Heart left ventricle (tissue), 16 donors: ENCODE data around the gene SELENOF. TPM values are rescaled to one million over a fixed set of nuclear protein-coding genes. Genes with fewer than 3 reads are reported as not detected.
A peak's percentile ranks its signal among the peaks of the same experiment; 100 is the strongest.

Experiments
- ATAC-seq, 4 donors: fragments of 200-7000 bp; cut with Tn5 transposase; one replicate each; pipeline ENCODE4 v1.9.1; 2020 to 2022; ENCODE audit warnings: moderate library complexity in 4 of 4, mild to moderate bottlenecking in 3 of 4, moderate number of reproducible peaks in 1 of 4
- DNase-seq, 5 donors: peaks; one replicate each; pipeline ENCODE4 v3.0.0-alpha.2; 2020
- H3K27ac ChIP-seq, 12 donors: fragments of 200-600 bp; sonication (generic) in 4 of 12; one replicate each; pipeline versions ENCODE4 v1.5.0 to v1.8.0; 2016 to 2022; ENCODE audit warnings: mild to moderate bottlenecking in 2 of 12
- H3K27me3 ChIP-seq, 9 donors: fragments of 200-600 bp; sonication (generic) in 2 of 9; one replicate each; pipeline versions ENCODE4 v1.5.1 to v1.8.0; 2016 to 2022; ENCODE audit warnings: mild to moderate bottlenecking in 3 of 9
- H3K36me3 ChIP-seq, 9 donors: fragments of 200-600 bp; sonication (generic) in 2 of 9; one replicate each; pipeline versions ENCODE4 v1.5.0 to v1.8.0; 2018 to 2022; ENCODE audit warnings: mild to moderate bottlenecking in 2 of 9
- H3K4me1 ChIP-seq, 12 donors: fragments of 200-600 bp; sonication (generic) in 4 of 12; one replicate each; pipeline versions ENCODE4 v1.5.0 to v1.8.0; 2016 to 2022; ENCODE audit warnings: mild to moderate bottlenecking in 3 of 12
- H3K4me3 ChIP-seq, 12 donors: fragments of 200-600 bp; sonication (generic) in 4 of 12; one replicate each; pipeline versions ENCODE4 v1.5.0 to v1.8.0; 2017 to 2022; ENCODE audit warnings: mild to moderate bottlenecking in 9 of 12, moderate library complexity in 4 of 12
- H3K9me3 ChIP-seq, 12 donors: fragments of 200-600 bp; sonication (generic) in 4 of 12; one replicate each; pipeline versions ENCODE4 v1.5.0 to v1.8.0; 2016 to 2022; ENCODE audit warnings: mild to moderate bottlenecking in 1 of 12
- CTCF ChIP-seq, 12 donors: fragments of 200-600 bp; sonication (generic) in 4 of 12; IDR thresholded peaks; one replicate each; pipeline versions ENCODE4 v1.5.0 to v1.8.0; 2018 to 2022; ENCODE audit warnings: antibody characterized with exemption in 12 of 12, mild to moderate bottlenecking in 5 of 12
- POLR2A ChIP-seq, 2 donors: fragments of 450-650 bp; IDR thresholded peaks; one replicate each; pipeline ENCODE4 v1.6.1; 2017; ENCODE audit warnings: antibody characterized with exemption in 2 of 2, mild to moderate bottlenecking in 2 of 2, moderate library complexity in 2 of 2
- WGBS, 4 donors: extraction: QIAGEN DNeasy Blood & Tissue Kit in 2 of 4; methylation state at CpG; one replicate each; pipeline versions ENCODE4 v1.1.5 to v1.1.7; 2013 to 2018; 5-methylcytosine and 5-hydroxymethylcytosine counted together
- intact Hi-C, 10 donors: fragments of 100-400 bp; cut with DNase I; formaldehyde crosslinking; loops; one replicate each; pipeline versions ENCODE4 v1.11.1 to v1.14.2; 2022
- polyA plus RNA-seq, 2 donors: library from polyadenylated mRNA; stranded (reverse); fragments of 200-250 nt; gene quantifications; one replicate each; pipeline ENCODE4 v1.2.3, GENCODE V29; 2013
- total RNA-seq, 9 donors: library from RNA; depleted of rRNA in 2 of 9; stranded (reverse); fragments of >200 nt in 2 of 9; fragmentation: NEBNext Ultra II Directional in 3 of 9; extraction: Animal tissue kit (Norgen Biotek cat#: 25700) in 3 of 9; gene quantifications; one replicate each; pipeline versions ENCODE4 v1.1.0 to v1.2.4, GENCODE V29; 2016 to 2023
- donor health status: ischemic (EF 13 %, LVEDD 7.1; RV severe dilation, severe dysfunction).
- donor health status: healthy with polysubstance abuse.
- donor health status: DM: no; HTN: yes; CAD: no.
- donor health status: DM: no; HTN: no; CAD: no.
- donor health status: ischemic (EF 25% LVEDD 6.9; RV normal size, moderate dysfunction).
- donor health status: ischemic (EF 25% LVEDD 5.7; RV mildly dilated, moderate dysfunction).
- donor health status: healthy.
- donor health status: DM: yes; HTN: yes; CAD: no.
- donor health status: ischemic (EF 35%, LVEDD 5.7; RV mildly dilated, moderate dysfunction).
- donor health status: nonischemic (EF 11% LVEDD 7.7; RV severe dilation, severe dysfunction).
- donor health status: DM: yes; HTN: yes; CAD: no.
- donor health status: PGD.
- donor health status: ischemic (EF 29% LVEDD 5.4; RV normal size, mild dysfunction).
- donor health status: nonischemic (EF 23%, LVEDD 6.1; RV moderate dilation, normal function).

The SELENOF gene
- total and polyA plus RNA-seq, 11 donors, result 46.8 to 125 (median 76.1) TPM

- no peak overlapping the region for H3K4me3 ChIP-seq
- H3K27ac ChIP-seq, result no peak overlapping the region
- 77 to 88% (median 84%) methylated on average over 3 of the region's 3 CpGs for WGBS, 4 donors
- H3K27me3 ChIP-seq, result no peaks in the 10 kb centered on the region
- peaks cover 0 to 9% (median 0%) of the 10 kb centered on the region in 12 donors for H3K4me1 ChIP-seq
- ATAC-seq (no peak), DNase-seq (no peak)
- no peaks in the 10 kb centered on the region for H3K36me3 ChIP-seq
- intact Hi-C loops, result no loop called here
- no peaks in the 10 kb centered on the region for H3K9me3 ChIP-seq
- TF ChIP-seq POLR2A (IDR thresholded peaks at IDR 0.05) (no peak), CTCF (IDR thresholded peaks at IDR 0.05) (no peak)
Measured at GRCh38 chr1:86939406-86939805, 25.5 kb upstream of the SELENOF start.

GRCh38 chr1:86938855-86939254 is 24.9 kb upstream of the SELENOF start:
- TF ChIP-seq POLR2A (IDR thresholded peaks at IDR 0.05), result no peak
- TF ChIP-seq CTCF (IDR thresholded peaks at IDR 0.05), result no peak
- Histone ChIP-seq H3K27me3 (no peaks in the 10 kb centered on the region), H3K36me3 (no peaks in the 10 kb centered on the region), H3K4me3 (no peak overlapping the region), H3K4me1 (peaks cover 0 to 9% (median 0%) of the 10 kb centered on the region in 12 donors), H3K27ac (no peak overlapping the region), H3K9me3 (no peaks in the 10 kb centered on the region)
- intact Hi-C loops, result no loop called here
- ATAC-seq, result no peak
- DNase-seq, result no peak
- 96 to 100% (median 96%) methylated on average over 2 of the region's 2 CpGs for WGBS, 4 donors

- intact Hi-C loops, result no loop called here
- Histone ChIP-seq H3K4me1 (peaks cover 0 to 9% (median 0%) of the 10 kb centered on the region in 12 donors), H3K36me3 (no peaks in the 10 kb centered on the region), H3K9me3 (no peaks in the 10 kb centered on the region), H3K27me3 (no peaks in the 10 kb centered on the region), H3K4me3 (no peak overlapping the region), H3K27ac (no peak overlapping the region)
- WGBS, 4 donors, result 41 to 58% (median 52%) methylated on average over 1 of the region's 1 CpG
- DNase-seq, result no peak
- no peak for ATAC-seq
- TF ChIP-seq CTCF (IDR thresholded peaks at IDR 0.05) (no peak), POLR2A (IDR thresholded peaks at IDR 0.05) (no peak)
Measured at GRCh38 chr1:86938450-86938849, 24.5 kb upstream of the SELENOF start.

- peak in 3 of 4 donors; percentile 44 to 61 (median 56) for ATAC-seq
- no peak for DNase-seq
- H3K9me3 ChIP-seq, result no peaks in the 10 kb centered on the region
- intact Hi-C loops, result no loop called here
- WGBS, 4 donors, result 57 to 65% (median 61%) methylated on average over 7 of the region's 7 CpGs
- TF ChIP-seq CTCF (IDR thresholded peaks at IDR 0.05) (no peak), POLR2A (IDR thresholded peaks at IDR 0.05) (no peak)
- H3K27me3 ChIP-seq, result no peaks in the 10 kb centered on the region
- H3K27ac ChIP-seq, result peak overlapping the region in 3 of 12 donors; percentile 13 to 15 (median 14)
- no peaks in the 10 kb centered on the region for H3K36me3 ChIP-seq
- peaks cover 0 to 8% (median 0%) of the 10 kb centered on the region in 12 donors for H3K4me1 ChIP-seq
- no peak overlapping the region for H3K4me3 ChIP-seq
Measured at GRCh38 chr1:86933562-86934377, 19.8 kb upstream of the SELENOF start.
